Measurements from ENCODE around the gene VKORC1L1.
"Not testable (repeated sequence)": the region's sequence is repeated elsewhere in the genome, so short reads cannot be mapped to it uniquely, and the experiment has no call there.

The VKORC1L1 gene

GRCh38 chr7:65888434-65889156, 15.7 kb downstream of the VKORC1L1 start:
- DNase-seq = not testable (repeated sequence)

DNA sequence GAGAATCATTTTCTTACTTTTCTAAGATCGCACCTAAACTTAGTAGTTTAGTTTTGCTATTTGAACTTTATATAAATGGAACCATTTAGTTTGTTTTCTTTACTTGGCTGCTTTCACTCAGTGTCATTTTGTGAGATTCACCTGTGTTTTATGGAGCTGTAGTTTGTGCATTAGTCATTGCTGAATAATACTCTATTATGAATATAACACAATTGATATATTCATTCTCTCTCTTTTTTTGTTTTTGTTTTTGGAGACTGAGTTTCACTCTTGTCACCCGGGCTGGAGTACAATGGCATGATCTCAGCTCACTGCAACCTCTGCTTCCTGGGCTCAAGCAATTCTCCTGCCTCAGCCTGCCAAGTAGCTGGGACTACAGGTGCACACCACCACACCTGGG, 16.8 kb downstream of the VKORC1L1 start:
- DNase-seq = not testable (repeated sequence)

DNA sequence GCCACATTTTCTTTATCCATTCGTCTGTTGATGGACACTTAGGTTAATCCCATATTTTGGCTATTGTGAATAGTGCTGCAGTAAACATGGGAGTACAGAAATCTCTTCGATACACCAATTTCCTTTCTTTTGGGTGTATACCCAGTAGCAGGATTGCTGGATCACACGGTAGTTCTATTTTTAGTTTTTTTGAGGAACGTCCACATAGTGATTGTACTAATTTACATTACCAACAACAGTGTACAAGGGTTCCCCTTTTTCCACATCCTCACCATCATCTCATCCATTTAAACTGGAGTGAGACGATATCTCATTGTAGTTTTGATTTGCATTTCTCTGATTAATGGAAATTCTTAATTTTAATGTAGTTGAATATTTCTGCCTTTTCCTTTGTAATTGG, 19.3 kb downstream of the VKORC1L1 start:
- no peak for DNase-seq

- DNase-seq = no peak
Measured at GRCh38 chr7:65892835-65893234, 20.0 kb downstream of the VKORC1L1 start.

DNA sequence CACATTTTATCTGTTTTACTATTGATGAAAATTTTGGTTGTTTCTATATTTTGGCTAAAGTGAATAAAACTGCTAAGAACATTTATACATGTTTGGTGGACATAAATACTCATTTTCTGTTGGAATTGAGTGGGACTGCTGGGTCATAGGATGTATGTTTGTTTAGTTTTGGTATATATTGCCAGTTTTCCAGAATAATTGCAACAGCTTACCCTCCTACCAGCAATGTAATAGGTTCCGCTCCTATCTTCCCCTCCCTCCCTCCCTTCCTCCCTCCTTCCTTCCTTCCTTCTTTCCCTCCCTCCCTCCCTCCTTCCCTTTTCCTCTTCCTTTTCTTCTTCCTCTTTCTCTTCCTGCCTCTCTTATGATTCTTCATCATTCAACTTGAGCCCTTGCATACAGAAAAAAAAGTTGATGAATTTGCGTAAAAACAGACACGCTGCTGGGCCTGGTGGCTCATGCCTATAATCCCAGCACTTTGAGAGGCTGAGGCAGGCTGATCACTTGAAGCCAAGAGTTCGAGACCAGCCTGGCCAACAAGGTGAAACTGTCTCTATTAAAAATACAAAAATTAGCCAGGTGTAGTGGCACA, 23.5 kb downstream of the VKORC1L1 start:
- no peak for DNase-seq

- not testable (repeated sequence) for DNase-seq
Measured at GRCh38 chr7:65897289-65897688, 24.4 kb downstream of the VKORC1L1 start.

- not testable (repeated sequence) for DNase-seq
Measured at GRCh38 chr7:65898677-65899447, 26.0 kb downstream of the VKORC1L1 start.

GRCh38 chr7:65902306-65902705, 29.4 kb downstream of the VKORC1L1 start:
- DNase-seq = no peak

GRCh38 chr7:65907501-65908198, 34.8 kb downstream of the VKORC1L1 start:
- DNase-seq = no peak

GRCh38 chr7:65910237-65910636, 37.4 kb downstream of the VKORC1L1 start:
- DNase-seq = no peak

GRCh38 chr7:65912237-65912636, 39.4 kb downstream of the VKORC1L1 start:
- DNase-seq = no peak

DNA sequence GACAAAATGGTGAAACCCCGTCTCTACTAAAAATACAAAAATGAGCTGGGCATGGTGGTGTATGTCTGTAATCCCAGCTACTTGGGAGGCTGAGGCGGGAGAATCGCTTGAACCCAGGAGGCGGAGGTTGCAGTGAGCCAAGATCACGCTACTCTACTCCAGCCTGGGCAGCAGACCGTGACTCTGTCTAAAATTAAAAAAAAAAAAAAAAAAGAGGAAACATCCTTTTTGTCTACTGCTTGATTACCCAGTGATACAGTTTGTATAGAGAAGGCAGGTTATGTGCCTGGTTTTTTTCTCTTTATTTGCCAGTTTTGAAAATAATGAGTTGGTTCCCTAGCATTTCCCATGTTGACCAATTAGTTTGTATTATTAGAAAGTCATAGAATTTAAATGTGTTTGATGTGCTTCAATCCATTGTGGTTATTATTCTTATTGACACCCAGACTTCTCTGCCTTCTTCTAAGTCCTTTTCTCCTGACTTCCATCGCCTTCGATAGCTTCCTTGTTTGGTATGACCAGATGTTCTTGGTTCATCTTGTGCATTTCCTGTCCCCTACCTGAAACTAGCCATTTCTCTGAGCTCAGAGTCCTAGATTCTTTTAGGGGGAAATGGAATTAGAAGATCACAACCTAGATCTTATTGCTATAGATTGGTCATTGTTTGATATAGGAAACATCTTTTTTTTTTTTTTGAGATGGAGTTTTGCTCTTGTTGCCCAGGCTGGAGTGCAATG, 43.2 kb downstream of the VKORC1L1 start:
- DNase-seq = no peak

GRCh38 chr7:65923316-65923715, 50.4 kb downstream of the VKORC1L1 start:
- DNase-seq = no peak

GRCh38 chr7:65924193-65924592, 51.3 kb downstream of the VKORC1L1 start:
- no peak for DNase-seq

GRCh38 chr7:65925040-65925439, 52.2 kb downstream of the VKORC1L1 start:
- DNase-seq = no peak

- DNase-seq = no peak
Measured at GRCh38 chr7:65926588-65926987, 53.7 kb downstream of the VKORC1L1 start.

- DNase-seq = no peak
Measured at GRCh38 chr7:65927489-65928448, 54.9 kb downstream of the VKORC1L1 start.

GRCh38 chr7:65931685-65932084, 58.8 kb downstream of the VKORC1L1 start:
- no peak for DNase-seq

DNA sequence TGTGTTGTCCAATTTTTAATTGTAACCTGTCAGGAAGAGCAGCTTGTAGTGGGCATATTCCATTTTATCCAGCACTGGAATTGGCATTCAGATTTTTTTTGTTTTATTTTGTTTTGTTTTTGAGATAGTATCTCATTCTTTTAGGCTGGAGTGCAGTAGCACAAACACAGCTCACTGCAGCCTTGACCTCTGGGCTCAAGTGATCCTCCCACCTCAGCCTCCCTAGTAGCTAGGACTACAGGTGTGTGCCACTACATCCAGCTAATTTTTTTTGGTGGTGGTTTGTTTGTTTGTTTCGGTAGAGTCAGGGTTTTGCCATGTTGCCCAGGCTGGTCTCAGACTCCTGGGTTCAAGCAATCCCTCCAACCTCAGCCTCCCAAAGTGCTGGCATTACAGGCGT, 64.4 kb downstream of the VKORC1L1 start:
- DNase-seq = no peak

DNA sequence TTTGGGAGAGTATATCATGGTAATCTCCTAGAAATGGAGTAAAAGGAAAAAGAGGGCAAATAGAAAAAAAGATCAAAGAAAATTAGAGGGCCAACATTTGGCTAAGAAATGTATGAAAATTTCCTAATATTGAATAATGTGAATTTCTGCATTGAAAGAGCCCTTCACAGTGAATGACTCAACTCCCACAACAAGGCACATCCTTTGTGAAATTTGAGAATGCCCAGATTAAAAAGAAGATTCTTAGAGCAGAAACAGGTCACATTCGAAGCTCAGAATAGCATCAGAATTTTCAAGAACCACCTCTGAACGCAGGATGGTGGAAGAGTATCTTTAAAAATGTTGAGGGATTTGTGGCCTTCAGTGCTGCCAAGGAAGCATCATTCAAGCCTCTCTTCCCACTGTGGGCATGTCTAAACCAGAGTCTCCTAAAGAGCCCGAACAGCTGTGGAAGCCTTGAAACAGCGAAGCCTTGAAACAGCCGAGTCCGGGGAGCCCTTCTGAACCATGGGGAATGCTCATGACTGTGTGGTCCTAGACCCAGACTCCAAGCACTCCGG, 65.5 kb downstream of the VKORC1L1 start:
- no peak for DNase-seq

DNA sequence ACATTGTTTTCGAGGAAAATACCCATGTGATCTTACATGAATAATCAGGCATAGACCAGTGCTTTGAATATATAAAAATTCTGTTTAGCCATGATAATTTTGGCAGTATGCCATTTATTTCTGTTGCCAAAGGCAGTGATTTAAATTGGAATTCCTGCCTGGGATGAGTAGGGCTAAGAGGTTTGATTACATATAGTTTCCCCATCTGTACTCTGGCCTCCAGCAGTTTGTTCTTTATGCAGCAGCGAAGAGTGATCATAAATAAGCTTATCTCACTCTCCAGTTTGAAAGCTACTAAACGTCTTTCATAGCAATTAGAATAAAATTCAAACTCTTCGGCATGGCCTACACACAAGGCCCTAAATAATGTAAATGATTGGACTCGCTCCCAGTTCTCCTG, 72.9 kb downstream of the VKORC1L1 start:
- DNase-seq = not testable (repeated sequence)
